CD14-positive monocyte (primary cell): ENCODE results near the gene GTF2A1L. TPM values are rescaled to one million over a fixed set of nuclear protein-coding genes. Genes with fewer than 3 reads are reported as not detected.

Source experiments
- DNase-seq, 3 donors: peaks; one replicate each; pipeline ENCODE4 v3.0.0-alpha.2; 2011 to 2022
- H2AFZ ChIP-seq: 2 replicates; pipeline ENCODE4 v1.6.0; 2012; ENCODE audit warnings: mild to moderate bottlenecking, low read depth, low read length, inconsistent platforms; ENCODE audit not compliant: insufficient read depth, poor library complexity, severe bottlenecking
- H3K27ac ChIP-seq, 2 donors: 1 replicate in 1 of 2; 2 replicates in 1 of 2; pipeline ENCODE4 v1.5.1; 2012 to 2013; ENCODE audit warnings: low read length in 2 of 2, control low read depth in 1 of 2, inconsistent platforms in 1 of 2, low read depth in 1 of 2, mild to moderate bottlenecking in 1 of 2
- H3K27me3 ChIP-seq, 2 donors: one replicate each; pipeline versions ENCODE4 v1.6.0 to v1.6.1; 2011 to 2013; ENCODE audit warnings: low read length in 2 of 2; ENCODE audit not compliant: control insufficient read depth in 2 of 2, insufficient read depth in 2 of 2
- H3K36me3 ChIP-seq, 2 donors: replicated peaks in 1 of 2; 1 replicate in 1 of 2; 2 replicates in 1 of 2; pipeline versions ENCODE4 v1.5.1 to v1.6.1; 2012 to 2013; ENCODE audit warnings: low read length in 2 of 2, control low read depth in 1 of 2, inconsistent platforms in 1 of 2, mild to moderate bottlenecking in 1 of 2; ENCODE audit not compliant: insufficient read depth in 2 of 2, control insufficient read depth in 1 of 2
- H3K4me1 ChIP-seq, 2 donors: 1 replicate in 1 of 2; 2 replicates in 1 of 2; pipeline versions ENCODE4 v1.5.1 to v1.6.1; 2012 to 2013; ENCODE audit warnings: low read length in 2 of 2, control low read depth in 1 of 2, inconsistent platforms in 1 of 2, mild to moderate bottlenecking in 1 of 2, moderate library complexity in 1 of 2; ENCODE audit not compliant: insufficient read depth in 2 of 2, control insufficient read depth in 1 of 2
- H3K4me2 ChIP-seq: replicated peaks from 2 replicates; pipeline ENCODE3; 2012; ENCODE audit warnings: low read length, moderate library complexity, mild to moderate bottlenecking; ENCODE audit not compliant: poor library complexity, severe bottlenecking; ENCODE audit errors: extremely low read depth
- H3K4me3 ChIP-seq, 3 experiments: fragments of 200-600 bp in 1 of 3; sonication (generic) in 1 of 3; replicated peaks in 1 of 3; 1 replicate in 2 of 3; 2 replicates in 1 of 3; pipeline ENCODE4 v1.5.1; 2011 to 2013; ENCODE audit warnings: low read length in 3 of 3, mild to moderate bottlenecking in 3 of 3, control low read depth in 2 of 3, low read depth in 2 of 3, inconsistent platforms in 1 of 3, moderate library complexity in 1 of 3
- H3K79me2 ChIP-seq: 2 replicates; pipeline ENCODE4 v1.6.0; 2012; ENCODE audit warnings: mild to moderate bottlenecking, control low read depth, inconsistent platforms, low read length, moderate library complexity; ENCODE audit not compliant: insufficient read depth
- H3K9ac ChIP-seq: 2 replicates; pipeline ENCODE4 v1.6.0; 2017; ENCODE audit warnings: low read length, mild to moderate bottlenecking; ENCODE audit not compliant: insufficient read depth, poor library complexity, severe bottlenecking
- H3K9me3 ChIP-seq, 2 donors: replicated peaks in 1 of 2; 1 replicate in 1 of 2; 2 replicates in 1 of 2; pipeline versions ENCODE4 v1.5.1 to v1.6.1; 2012 to 2013; ENCODE audit warnings: low read length in 2 of 2, control low read depth in 1 of 2; ENCODE audit not compliant: control insufficient read depth in 1 of 2, insufficient read depth in 1 of 2
- H4K20me1 ChIP-seq: 2 replicates; pipeline ENCODE4 v1.6.0; 2012; ENCODE audit warnings: mild to moderate bottlenecking, low read length, control low read depth, moderate library complexity; ENCODE audit not compliant: insufficient read depth
- H3K27ac Mint-ChIP-seq, 7 donors: one replicate each; pipeline ENCODE4 v1.8.0; 2020; ENCODE audit warnings: mild to moderate bottlenecking in 7 of 7, mixed read lengths in 7 of 7, moderate library complexity in 6 of 7, inconsistent platforms in 2 of 7
- H3K27me3 Mint-ChIP-seq, 3 donors: one replicate each; pipeline ENCODE4 v1.8.0; 2021 to 2022; ENCODE audit warnings: low read depth in 3 of 3, mild to moderate bottlenecking in 3 of 3, mixed read lengths in 3 of 3, moderate library complexity in 3 of 3, inconsistent platforms in 1 of 3
- H3K36me3 Mint-ChIP-seq, 2 donors: one replicate each; pipeline ENCODE4 v1.8.0; 2020; ENCODE audit warnings: mixed read lengths in 2 of 2, inconsistent platforms in 1 of 2, mild to moderate bottlenecking in 1 of 2
- H3K4me1 Mint-ChIP-seq: one replicate; pipeline ENCODE4 v1.8.0; 2020; ENCODE audit warnings: mild to moderate bottlenecking, mixed read lengths
- H3K4me3 Mint-ChIP-seq, 2 donors: one replicate each; pipeline ENCODE4 v1.8.0; 2020; ENCODE audit warnings: mild to moderate bottlenecking in 2 of 2, mixed read lengths in 2 of 2, moderate library complexity in 1 of 2
- H3K9me3 Mint-ChIP-seq, 7 donors: one replicate each; pipeline ENCODE4 v1.8.0; 2020 to 2022; ENCODE audit warnings: mixed read lengths in 7 of 7, mild to moderate bottlenecking in 6 of 7, moderate library complexity in 6 of 7, inconsistent platforms in 2 of 7
- CTCF ChIP-seq: fragments of 200-600 bp; IDR thresholded peaks from one replicate; pipeline ENCODE4 v1.8.0; 2022; ENCODE audit warnings: antibody characterized with exemption, mild to moderate bottlenecking
- WGBS: methylation state at CpG from one replicate; pipeline ENCODE4 v1.1.5; 2013; ENCODE audit warnings: missing lambda C conversion rate; ENCODE audit not compliant: insufficient coverage; 5-methylcytosine and 5-hydroxymethylcytosine counted together
- intact Hi-C, 2 donors: fragments of 100-400 bp; cut with micrococcal nuclease; formaldehyde crosslinking; loops; one replicate each; pipeline versions ENCODE4 v1.15.0 to v1.15.1; 2023
- polyA plus RNA-seq, 3 donors: library from polyadenylated mRNA; depleted of rRNA in 1 of 3; unstranded in 2 of 3; stranded (reverse) in 1 of 3; fragments of 300-500 nt in 2 of 3; fragments of >200 nt in 1 of 3; fragmentation: Illumina TruSeq in 2 of 3; gene quantifications; 1 replicate in 2 of 3; 2 replicates in 1 of 3; pipeline ENCODE4 v1.2.3, GENCODE V29; 2012 to 2021

GTF2A1L gene
- polyA plus RNA-seq, 3 donors = not detected

- Histone ChIP-seq H4K20me1 (no peaks in the 10 kb centered on the region), H3K79me2 (no peaks in the 10 kb centered on the region), H3K9me3 (no peaks in the 10 kb centered on the region), H2AFZ (no peak overlapping the region), H3K27me3 (no peaks in the 10 kb centered on the region), H3K4me2 (no peak overlapping the region), H3K4me1 (no peaks in the 10 kb centered on the region), H3K4me3 (no peak overlapping the region), H3K36me3 (no peaks in the 10 kb centered on the region), H3K27ac (no peak overlapping the region), H3K9ac (no peak overlapping the region)
- Mint-ChIP-seq H3K4me3 (no peak overlapping the region), H3K9me3 (peaks cover 0 to 2% (median 0%) of the 10 kb centered on the region in 7 donors), H3K27me3 (peaks cover 0 to 3% (median 2%) of the 10 kb centered on the region in 3 donors), H3K36me3 (no peaks in the 10 kb centered on the region), H3K27ac (no peak overlapping the region), H3K4me1 (no peaks in the 10 kb centered on the region)
- no peak for TF ChIP-seq CTCF
- intact Hi-C loops = no loop called here
- 88% methylated on average over 2 of the region's 7 CpGs for WGBS
- DNase-seq = no peak
Observed at GRCh38 chr2:48715042-48715899, 97.6 kb downstream of the GTF2A1L start.

GRCh38 chr2:48715956-48716355 is 98.3 kb downstream of the GTF2A1L start:
- Mint-ChIP-seq H3K27me3 (peaks cover 0 to 2% (median 0%) of the 10 kb centered on the region in 3 donors), H3K4me1 (no peaks in the 10 kb centered on the region), H3K4me3 (no peak overlapping the region), H3K27ac (no peak overlapping the region), H3K9me3 (peaks cover 0 to 2% (median 0%) of the 10 kb centered on the region in 7 donors), H3K36me3 (no peaks in the 10 kb centered on the region)
- H3K9ac ChIP-seq = no peak overlapping the region
- no peaks in the 10 kb centered on the region for H3K27me3 ChIP-seq
- H3K4me3 ChIP-seq = no peak overlapping the region
- H4K20me1 ChIP-seq = no peaks in the 10 kb centered on the region
- no peak overlapping the region for H2AFZ ChIP-seq
- H3K27ac ChIP-seq = no peak overlapping the region
- WGBS = 100% methylated on average over 1 of the region's 1 CpG
- H3K4me1 ChIP-seq = no peaks in the 10 kb centered on the region
- no peak for DNase-seq
- H3K36me3 ChIP-seq = no peaks in the 10 kb centered on the region
- intact Hi-C loops = no loop called here
- no peak overlapping the region for H3K4me2 ChIP-seq
- H3K79me2 ChIP-seq = no peaks in the 10 kb centered on the region
- no peaks in the 10 kb centered on the region for H3K9me3 ChIP-seq
- no peak for TF ChIP-seq CTCF
